ENCODE results near the gene MESP1.

DNA sequence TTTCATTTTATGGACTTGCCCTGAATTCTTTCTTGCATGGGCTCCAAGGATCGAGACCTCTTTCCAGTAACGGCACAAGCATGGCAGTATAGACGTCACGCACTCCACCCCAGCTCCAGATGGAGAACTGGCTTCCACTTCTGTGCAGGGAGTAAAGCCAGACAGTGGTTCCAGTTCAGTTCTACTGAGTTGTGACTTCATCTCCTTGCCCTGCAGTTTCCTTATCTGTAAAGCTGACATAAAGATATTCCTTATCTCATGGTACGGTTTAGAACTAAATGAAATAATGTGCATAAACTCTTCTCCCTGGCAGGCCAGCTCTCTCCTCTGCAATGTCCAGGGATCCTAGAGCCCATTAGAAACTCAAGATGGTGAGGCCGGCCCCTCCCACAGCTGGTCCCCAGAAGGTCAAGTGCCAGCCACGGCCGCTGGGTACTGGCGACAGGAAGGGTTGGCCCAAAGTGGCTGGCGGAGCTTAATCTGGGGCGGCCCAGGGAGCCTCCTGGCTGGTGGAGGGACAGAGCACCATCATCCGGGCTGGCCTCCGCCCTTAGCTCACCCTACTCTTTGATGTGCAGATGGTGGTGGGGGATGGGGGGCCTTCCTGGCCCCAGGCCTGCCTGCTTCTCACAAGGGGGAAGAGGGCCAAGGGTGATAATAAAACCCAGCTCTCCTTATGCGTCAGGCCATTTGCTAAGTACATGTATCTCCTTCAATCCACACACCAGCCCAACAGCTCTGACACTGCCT, 32.2 kb upstream of the MESP1 start:
- TF ChIP-seq, protein P1, sequence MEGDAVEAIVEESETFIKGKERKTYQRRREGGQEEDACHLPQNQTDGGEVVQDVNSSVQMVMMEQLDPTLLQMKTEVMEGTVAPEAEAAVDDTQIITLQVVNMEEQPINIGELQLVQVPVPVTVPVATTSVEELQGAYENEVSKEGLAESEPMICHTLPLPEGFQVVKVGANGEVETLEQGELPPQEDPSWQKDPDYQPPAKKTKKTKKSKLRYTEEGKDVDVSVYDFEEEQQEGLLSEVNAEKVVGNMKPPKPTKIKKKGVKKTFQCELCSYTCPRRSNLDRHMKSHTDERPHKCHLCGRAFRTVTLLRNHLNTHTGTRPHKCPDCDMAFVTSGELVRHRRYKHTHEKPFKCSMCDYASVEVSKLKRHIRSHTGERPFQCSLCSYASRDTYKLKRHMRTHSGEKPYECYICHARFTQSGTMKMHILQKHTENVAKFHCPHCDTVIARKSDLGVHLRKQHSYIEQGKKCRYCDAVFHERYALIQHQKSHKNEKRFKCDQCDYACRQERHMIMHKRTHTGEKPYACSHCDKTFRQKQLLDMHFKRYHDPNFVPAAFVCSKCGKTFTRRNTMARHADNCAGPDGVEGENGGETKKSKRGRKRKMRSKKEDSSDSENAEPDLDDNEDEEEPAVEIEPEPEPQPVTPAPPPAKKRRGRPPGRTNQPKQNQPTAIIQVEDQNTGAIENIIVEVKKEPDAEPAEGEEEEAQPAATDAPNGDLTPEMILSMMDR (IDR thresholded peaks at IDR 0.05; ENCODE audit: low read length) = no peak
- TF ChIP-seq EZH2 (optimal IDR thresholded peaks at IDR 0.05; ENCODE audit: low read depth, low read length) = no peak
